GM06990 (cell line): ENCODE results near the gene ZNF268.

Source experiments
- DNase-seq: peaks from one replicate; pipeline ENCODE4 v3.0.0-alpha.2; 2011; ENCODE audit not compliant: insufficient read length; ENCODE audit errors: extremely low read depth
- H3K27me3 ChIP-seq: replicated peaks from 2 replicates; pipeline ENCODE4 v1.6.0; 2011; ENCODE audit warnings: low read length; ENCODE audit not compliant: control insufficient read depth, insufficient read depth
- H3K36me3 ChIP-seq: 2 replicates; pipeline ENCODE4 v1.5.1; 2011; ENCODE audit warnings: low read length; ENCODE audit not compliant: control insufficient read depth, insufficient read depth
- H3K4me3 ChIP-seq: replicated peaks from 2 replicates; pipeline ENCODE4 v1.5.1; 2011; ENCODE audit warnings: low read depth, mild to moderate bottlenecking, control low read depth, low read length
- TF ChIP-seq, protein P1 (sequence below): IDR thresholded peaks from 2 replicates; pipeline ENCODE4 v1.5.1; 2011; ENCODE audit warnings: low read length, control low read depth, mild to moderate bottlenecking, inconsistent platforms; ENCODE audit not compliant: insufficient read depth, poor library complexity, severe bottlenecking

Gene ZNF268

DNA sequence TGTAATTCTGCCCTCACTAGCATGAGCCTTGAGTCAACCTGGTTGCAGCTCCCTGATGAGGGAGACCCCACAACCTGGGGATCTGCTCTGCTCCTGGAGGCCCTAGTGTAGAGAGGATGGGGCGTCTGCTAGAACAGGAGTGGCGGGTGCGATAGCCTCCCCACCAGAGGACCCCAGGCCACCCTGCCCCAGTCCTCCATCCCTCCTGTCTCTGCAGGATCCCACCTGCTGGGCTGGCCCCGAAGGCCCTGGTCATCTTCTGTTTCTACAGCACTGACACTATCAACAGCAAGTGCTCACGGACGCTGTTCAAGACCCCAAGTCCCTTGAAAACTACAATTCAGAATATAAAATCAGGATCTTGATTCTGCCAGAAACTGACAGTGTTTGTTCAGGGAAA is 39.2 kb downstream of the ZNF268 start:
- Histone ChIP-seq H3K4me3 (no peak overlapping the region), H3K27me3 (no peaks in the 10 kb centered on the region), H3K36me3 (no peaks in the 10 kb centered on the region)
- TF ChIP-seq, protein P1, sequence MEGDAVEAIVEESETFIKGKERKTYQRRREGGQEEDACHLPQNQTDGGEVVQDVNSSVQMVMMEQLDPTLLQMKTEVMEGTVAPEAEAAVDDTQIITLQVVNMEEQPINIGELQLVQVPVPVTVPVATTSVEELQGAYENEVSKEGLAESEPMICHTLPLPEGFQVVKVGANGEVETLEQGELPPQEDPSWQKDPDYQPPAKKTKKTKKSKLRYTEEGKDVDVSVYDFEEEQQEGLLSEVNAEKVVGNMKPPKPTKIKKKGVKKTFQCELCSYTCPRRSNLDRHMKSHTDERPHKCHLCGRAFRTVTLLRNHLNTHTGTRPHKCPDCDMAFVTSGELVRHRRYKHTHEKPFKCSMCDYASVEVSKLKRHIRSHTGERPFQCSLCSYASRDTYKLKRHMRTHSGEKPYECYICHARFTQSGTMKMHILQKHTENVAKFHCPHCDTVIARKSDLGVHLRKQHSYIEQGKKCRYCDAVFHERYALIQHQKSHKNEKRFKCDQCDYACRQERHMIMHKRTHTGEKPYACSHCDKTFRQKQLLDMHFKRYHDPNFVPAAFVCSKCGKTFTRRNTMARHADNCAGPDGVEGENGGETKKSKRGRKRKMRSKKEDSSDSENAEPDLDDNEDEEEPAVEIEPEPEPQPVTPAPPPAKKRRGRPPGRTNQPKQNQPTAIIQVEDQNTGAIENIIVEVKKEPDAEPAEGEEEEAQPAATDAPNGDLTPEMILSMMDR, result no peak
- DNase-seq, result no peak

DNA sequence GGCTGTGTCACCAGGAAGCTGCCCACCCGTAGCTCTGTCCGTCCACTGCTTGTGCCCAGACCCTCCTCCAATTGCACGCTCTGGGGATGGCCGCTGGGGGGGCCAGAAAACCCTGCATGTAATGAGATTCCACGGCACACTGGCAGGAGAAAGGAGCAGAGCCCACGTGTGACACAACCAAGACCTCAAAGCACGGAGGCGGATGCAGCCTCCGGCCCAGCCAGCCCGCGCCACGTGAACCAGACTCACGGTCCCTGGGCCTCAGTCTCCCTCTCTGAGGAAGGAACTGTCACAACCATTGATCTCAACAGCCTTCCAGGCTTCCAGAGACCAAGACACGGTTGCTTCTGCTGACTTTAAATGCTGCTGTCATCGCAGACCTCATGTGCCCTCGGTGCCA is 39.9 kb downstream of the ZNF268 start:
- no peak for DNase-seq
- TF ChIP-seq, protein P1, result no peak
- Histone ChIP-seq H3K27me3 (no peaks in the 10 kb centered on the region), H3K4me3 (no peak overlapping the region), H3K36me3 (no peaks in the 10 kb centered on the region)

DNA sequence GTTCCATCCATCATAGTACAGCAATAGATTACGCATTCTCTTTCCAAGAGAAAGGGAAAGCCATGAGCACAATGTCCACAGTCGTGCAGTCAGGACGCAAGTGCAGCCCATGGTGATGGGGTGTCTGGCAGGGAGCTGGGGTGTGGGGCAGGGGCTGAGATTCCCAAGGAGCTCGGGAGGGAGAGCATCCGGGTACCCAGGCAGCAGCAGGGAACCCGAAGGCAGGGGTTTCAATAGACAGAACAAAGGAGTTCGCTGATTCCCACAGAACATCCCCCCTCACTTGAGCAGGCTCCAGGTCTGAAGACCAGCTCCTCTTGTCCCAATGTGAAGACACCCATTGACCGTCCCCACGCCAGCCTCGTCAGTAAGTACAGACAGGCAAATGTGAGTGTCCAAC is 40.9 kb downstream of the ZNF268 start:
- Histone ChIP-seq H3K27me3 (no peaks in the 10 kb centered on the region), H3K4me3 (no peak overlapping the region), H3K36me3 (no peaks in the 10 kb centered on the region)
- DNase-seq, result no peak
- TF ChIP-seq, protein P1, result no peak

DNA sequence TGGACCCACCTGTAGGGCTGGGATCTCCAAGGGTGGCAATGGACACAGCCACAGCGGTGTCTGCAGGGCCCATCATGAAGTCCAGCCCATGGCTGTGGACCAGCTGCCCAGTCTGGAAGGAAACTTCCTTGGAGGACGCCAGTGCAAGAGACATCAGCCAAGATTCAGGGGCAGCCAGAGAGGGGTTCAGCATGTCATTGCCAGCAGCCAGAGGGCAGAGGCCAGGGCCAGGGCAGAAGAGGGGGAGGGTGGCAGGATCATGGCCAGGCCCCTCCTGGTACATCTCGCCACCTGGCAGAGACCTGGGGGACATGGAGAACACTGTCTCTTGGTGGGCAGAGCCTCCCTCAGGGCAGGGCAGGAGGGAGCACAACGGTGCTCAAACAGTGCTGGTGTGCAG is 44.2 kb downstream of the ZNF268 start:
- Histone ChIP-seq H3K4me3 (no peak overlapping the region), H3K36me3 (no peaks in the 10 kb centered on the region), H3K27me3 (no peaks in the 10 kb centered on the region)
- DNase-seq, result no peak
- TF ChIP-seq, protein P1, result no peak

DNA sequence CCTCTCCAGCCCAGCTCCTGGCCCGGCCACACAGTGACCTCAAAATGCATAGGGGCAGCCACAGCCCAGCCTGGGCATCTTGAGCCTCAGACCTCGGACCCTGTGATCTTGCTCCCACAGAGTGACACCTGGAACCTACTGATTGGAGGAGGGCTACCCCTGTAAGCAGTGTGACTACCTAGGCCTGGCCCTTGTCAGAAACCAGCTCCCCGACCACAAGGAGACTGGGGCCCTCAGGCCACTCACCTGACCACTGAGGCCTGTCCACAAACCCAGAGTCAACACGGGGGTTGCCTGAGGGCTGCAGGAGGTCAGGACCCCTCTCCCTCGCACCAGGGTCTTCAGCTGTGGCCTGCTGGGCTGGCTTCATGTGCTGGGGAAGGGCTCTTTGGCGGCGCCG is 45.4 kb downstream of the ZNF268 start:
- Histone ChIP-seq H3K36me3 (no peaks in the 10 kb centered on the region), H3K27me3 (no peaks in the 10 kb centered on the region), H3K4me3 (no peak overlapping the region)
- TF ChIP-seq, protein P1, result no peak
- DNase-seq, result no peak

DNA sequence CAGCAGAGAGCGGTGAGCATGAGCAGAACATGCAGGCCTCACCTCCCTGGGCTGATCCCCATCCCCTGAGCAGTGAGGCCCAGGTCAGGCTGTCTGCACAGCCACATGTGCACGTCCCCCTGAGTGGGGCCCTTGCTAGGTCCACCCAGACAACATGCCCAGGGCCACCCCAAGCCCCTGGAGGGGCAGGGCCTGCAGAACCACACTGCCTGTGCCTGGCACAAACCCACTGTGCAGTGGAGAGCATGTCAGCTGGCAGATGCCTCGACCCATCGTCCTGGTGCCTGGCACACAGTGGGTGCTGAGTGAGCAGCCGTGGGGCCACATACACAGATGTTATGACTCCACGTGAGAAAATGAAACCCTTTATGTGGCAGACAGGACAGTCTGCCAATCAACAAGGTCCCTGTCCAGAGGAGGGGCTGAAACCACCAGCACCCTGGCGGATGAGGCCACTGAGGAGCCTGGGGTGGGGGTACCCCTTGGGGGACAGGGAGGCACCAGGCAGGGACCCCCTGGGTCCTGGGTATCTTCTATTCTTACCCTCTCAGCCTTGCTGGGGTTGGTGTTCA is 46.1 kb downstream of the ZNF268 start:
- no peaks in the 10 kb centered on the region for H3K36me3 ChIP-seq
- no peak for DNase-seq
- no peak overlapping the region for H3K4me3 ChIP-seq
- TF ChIP-seq, protein P1, result no peak
- H3K27me3 ChIP-seq, result no peaks in the 10 kb centered on the region
